Caco-2 (cell line): ENCODE results near the gene FGF11. TPM values are rescaled to one million over a fixed set of nuclear protein-coding genes. Genes with fewer than 3 reads are reported as not detected.

Experiments used
- BruUV-seq: library from RNA; stranded (reverse); fragments of 400-500 nt; replicated peaks from 2 replicates; lab custom pipeline; 2021; lab: Mats Ljungman, UMichigan
- CTCF ChIA-PET: fragments of 300-600 bp; sonication (Branson Sonifier 250); formaldehyde crosslinking; loops from one replicate; lab custom pipeline; 2022; ENCODE audit warnings: antibody characterized with exemption; lab: Charles Lee
- POLR2A ChIA-PET: fragments of 300-600 bp; sonication (Branson Sonifier 250); formaldehyde crosslinking; loops from one replicate; lab custom pipeline; 2022; ENCODE audit warnings: antibody characterized with exemption; lab: Charles Lee
- DNase-seq, 2 experiments: peaks; one replicate each; pipeline versions ENCODE4 v3.0.0 to v3.0.0-alpha.2; 2020 to 2022
- H3K27me3 ChIP-seq: replicated peaks from 2 replicates; pipeline ENCODE4 v1.6.0; 2011; ENCODE audit warnings: low read length; ENCODE audit not compliant: control insufficient read depth, insufficient read depth
- H3K36me3 ChIP-seq: 2 replicates; pipeline ENCODE4 v1.5.1; 2011; ENCODE audit warnings: low read length; ENCODE audit not compliant: control insufficient read depth, insufficient read depth
- H3K4me1 ChIP-seq: fragments of 250-450 bp; sonication (Bioruptor Pico); 2 replicates; pipeline ENCODE4 v1.5.1; 2020; ENCODE audit warnings: mild to moderate bottlenecking
- H3K4me3 ChIP-seq: 2 replicates; pipeline ENCODE4 v1.5.1; 2011; ENCODE audit warnings: low read depth, mild to moderate bottlenecking, control low read depth, low read length
- H3K9me3 ChIP-seq: fragments of 250-450 bp; sonication (Bioruptor Pico); 2 replicates; pipeline ENCODE4 v1.5.1; 2020; ENCODE audit warnings: mild to moderate bottlenecking, moderate library complexity
- H3K27ac Mint-ChIP-seq: one replicate; pipeline ENCODE4 v1.8.0; 2022; ENCODE audit warnings: mixed read lengths; ENCODE audit not compliant: unreplicated experiment
- H3K27me3 Mint-ChIP-seq: one replicate; pipeline ENCODE4 v1.8.0; 2022; ENCODE audit warnings: mixed read lengths; ENCODE audit not compliant: insufficient read depth, unreplicated experiment
- H3K36me3 Mint-ChIP-seq: one replicate; pipeline ENCODE4 v1.8.0; 2022; ENCODE audit warnings: mild to moderate bottlenecking, mixed read lengths; ENCODE audit not compliant: insufficient read depth, unreplicated experiment
- H3K4me1 Mint-ChIP-seq: one replicate; pipeline ENCODE4 v1.8.0; 2022; ENCODE audit warnings: low read depth, mixed read lengths; ENCODE audit not compliant: unreplicated experiment
- H3K4me3 Mint-ChIP-seq: one replicate; pipeline ENCODE4 v1.8.0; 2022; ENCODE audit warnings: mild to moderate bottlenecking, moderate library complexity, mixed read lengths; ENCODE audit not compliant: unreplicated experiment
- H3K9me3 Mint-ChIP-seq: one replicate; pipeline ENCODE4 v1.8.0; 2022; ENCODE audit warnings: mixed read lengths; ENCODE audit not compliant: unreplicated experiment
- CTCF ChIP-seq, 2 experiments: fragments of 200-600 bp in 1 of 2; IDR thresholded peaks; 1 replicate in 1 of 2; 2 replicates in 1 of 2; pipeline versions ENCODE4 v1.5.1 to v1.8.0; 2011 to 2022; ENCODE audit warnings: antibody characterized with exemption in 1 of 2, control low read depth in 1 of 2, inconsistent platforms in 1 of 2, low read depth in 1 of 2, low read length in 1 of 2, mild to moderate bottlenecking in 1 of 2, moderate library complexity in 1 of 2; ENCODE audit not compliant: insufficient read depth in 1 of 2, severe bottlenecking in 1 of 2, unreplicated experiment in 1 of 2
- intact Hi-C: fragments of 100-400 bp; cut with micrococcal nuclease; formaldehyde crosslinking; loops from one replicate; pipeline ENCODE4 v1.10.0; 2022; ENCODE audit not compliant: unreplicated experiment
- total RNA-seq: library from RNA; stranded (reverse); gene quantifications from 2 replicates; pipeline ENCODE4 v1.2.3, GENCODE V29; 2022

FGF11 gene
- total RNA-seq, 1 experiment from 2014 or later, result 0.91 TPM

DNA sequence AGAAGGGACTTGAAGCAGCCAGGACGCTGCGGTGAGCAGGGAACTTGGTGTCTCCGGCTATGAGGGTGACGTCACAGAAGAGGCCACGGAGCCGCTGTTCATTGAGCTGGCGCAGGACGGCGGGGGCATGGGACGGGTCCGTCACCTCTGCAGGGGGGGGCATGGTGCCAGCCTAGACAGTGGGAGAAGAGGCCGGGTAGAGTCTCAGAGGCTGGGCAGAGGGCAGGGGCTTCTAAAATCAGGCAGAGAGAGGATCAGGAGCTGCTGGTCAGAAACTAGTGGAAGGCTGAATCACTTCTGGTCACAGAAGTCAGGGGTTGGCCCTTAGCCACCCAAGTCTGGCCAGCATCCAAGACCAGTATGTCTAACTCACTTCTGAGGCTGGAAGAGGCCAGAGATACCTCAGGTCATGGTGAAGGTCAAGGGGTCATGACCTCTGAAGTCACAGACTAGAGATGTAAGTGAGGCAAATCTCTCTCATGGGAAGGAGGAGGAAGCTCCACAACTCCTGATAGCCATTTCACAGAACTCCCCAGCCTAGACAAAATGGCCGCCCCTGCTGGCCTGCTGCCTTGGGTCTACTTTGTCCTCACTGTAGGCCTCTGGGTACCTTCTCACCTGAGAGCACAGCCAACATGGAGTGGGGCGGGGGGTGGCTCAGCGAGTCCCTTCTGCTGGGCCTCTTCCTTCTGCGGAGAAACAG, 27.5 kb downstream of the FGF11 start:
- Histone ChIP-seq H3K9me3 (no peaks in the 10 kb centered on the region), H3K4me1 (no peaks in the 10 kb centered on the region), H3K27me3 (no peaks in the 10 kb centered on the region), H3K4me3 (no peak overlapping the region), H3K36me3 (no peaks in the 10 kb centered on the region)
- Mint-ChIP-seq H3K27me3 (no peaks in the 10 kb centered on the region), H3K4me3 (no peak overlapping the region), H3K9me3 (no peaks in the 10 kb centered on the region), H3K36me3 (peaks cover 28% of the 10 kb centered on the region), H3K4me1 (no peaks in the 10 kb centered on the region), H3K27ac (no peak overlapping the region)
- CTCF ChIA-PET, result interaction anchor here (0.5 kb wide), 1 partner anchor 23 kb away, joined by 3 read pairs; no protein-coding TSS in a partner anchor
- TF ChIP-seq CTCF (IDR thresholded peaks at IDR 0.05; ENCODE audit: insufficient read depth in 1 of 2, low read depth in 1 of 2, low read length in 1 of 2, severe bottlenecking in 1 of 2, unreplicated experiment in 1 of 2), result no peak
- DNase-seq, result no peak
- POLR2A ChIA-PET, result no interaction called here
- no TSS peak for BruUV-seq
- intact Hi-C loops, result no loop called here

GRCh38 chr17:7467498-7467897, 28.2 kb downstream of the FGF11 start:
- DNase-seq, result no peak
- H3K4me1 ChIP-seq, result no peaks in the 10 kb centered on the region
- H3K36me3 Mint-ChIP-seq, result peaks cover 26% of the 10 kb centered on the region
- no peak for TF ChIP-seq CTCF (IDR thresholded peaks at IDR 0.05; ENCODE audit: insufficient read depth in 1 of 2, low read depth in 1 of 2, low read length in 1 of 2, severe bottlenecking in 1 of 2, unreplicated experiment in 1 of 2)
- POLR2A ChIA-PET, result no interaction called here
- H3K4me3 ChIP-seq, result no peak overlapping the region
- H3K27me3 ChIP-seq, result no peaks in the 10 kb centered on the region
- no peaks in the 10 kb centered on the region for H3K9me3 Mint-ChIP-seq
- H3K36me3 ChIP-seq, result no peaks in the 10 kb centered on the region
- no peak overlapping the region for H3K27ac Mint-ChIP-seq
- no peaks in the 10 kb centered on the region for H3K27me3 Mint-ChIP-seq
- no peak overlapping the region for H3K4me3 Mint-ChIP-seq
- CTCF ChIA-PET, result interaction anchor here (0.5 kb wide), 1 partner anchor 23 kb away, joined by 3 read pairs; no protein-coding TSS in a partner anchor
- BruUV-seq, result no TSS peak
- intact Hi-C loops, result no loop called here
- no peaks in the 10 kb centered on the region for H3K9me3 ChIP-seq
- no peaks in the 10 kb centered on the region for H3K4me1 Mint-ChIP-seq

- no peak for TF ChIP-seq CTCF (IDR thresholded peaks at IDR 0.05; ENCODE audit: insufficient read depth in 1 of 2, low read depth in 1 of 2, low read length in 1 of 2, severe bottlenecking in 1 of 2, unreplicated experiment in 1 of 2)
- peaks cover 19% of the 10 kb centered on the region for H3K36me3 Mint-ChIP-seq
- POLR2A ChIA-PET, result no interaction called here
- no peaks in the 10 kb centered on the region for H3K9me3 Mint-ChIP-seq
- CTCF ChIA-PET, result no interaction called here
- Histone ChIP-seq H3K36me3 (no peaks in the 10 kb centered on the region), H3K9me3 (no peaks in the 10 kb centered on the region), H3K27me3 (no peaks in the 10 kb centered on the region), H3K4me3 (no peak overlapping the region), H3K4me1 (no peaks in the 10 kb centered on the region)
- no peak for DNase-seq
- no peaks in the 10 kb centered on the region for H3K27me3 Mint-ChIP-seq
- intact Hi-C loops, result no loop called here
- H3K27ac Mint-ChIP-seq, result no peak overlapping the region
- no peak overlapping the region for H3K4me3 Mint-ChIP-seq
- H3K4me1 Mint-ChIP-seq, result no peaks in the 10 kb centered on the region
- no TSS peak for BruUV-seq
Observed at GRCh38 chr17:7468290-7468689, 29.0 kb downstream of the FGF11 start.
